Endothelial cell of umbilical vein (primary cell): Measurements from ENCODE around the gene GPRC6A. TPM values are rescaled to one million over a fixed set of nuclear protein-coding genes. Genes with fewer than 3 reads are reported as not detected.

Experiments used
- polyA plus RNA-seq, 4 experiments: library from polyadenylated mRNA; depleted of rRNA in 3 of 4; stranded (reverse) in 3 of 4; unstranded in 1 of 4; fragments of >200 nt; gene quantifications; 2 replicates each; pipeline versions ENCODE4 v1.2.1 to v1.2.3, GENCODE V29; 2011 to 2012; ENCODE audit warnings: missing spikeins in 1 of 4
- total RNA-seq: library from RNA; stranded (reverse); gene quantifications from 2 replicates; pipeline ENCODE4 v1.2.3, GENCODE V29; 2021

Gene GPRC6A
- total and polyA plus RNA-seq, 2 donors (not counting 3 experiments of a cell fraction or from before 2014, with no cell fraction given), result not detected

Other genes with a start within 250 kb of the GPRC6A start
- gene RSPH4A, start 212.6 kb downstream of the GPRC6A start, total RNA-seq, result 0.15 and 0.18 TPM in 2 replicates
- 0.06 TPM in 1 of 2 replicates, not detected in the other for gene RSPH4A, start 212.6 kb downstream of the GPRC6A start, polyA plus RNA-seq
- gene ZUP1, start 160.3 kb downstream of the GPRC6A start, total RNA-seq, result 13.0 and 14.4 TPM in 2 replicates
- gene ZUP1, start 160.3 kb downstream of the GPRC6A start, polyA plus RNA-seq, result 2.3 and 3.8 TPM in 2 replicates
- 7.1 and 8.9 TPM in 2 replicates for gene KPNA5, start 147.9 kb downstream of the GPRC6A start, total RNA-seq
- 1.3 and 1.6 TPM in 2 replicates for gene KPNA5, start 147.9 kb downstream of the GPRC6A start, polyA plus RNA-seq
- gene FAM162B, start 63.4 kb downstream of the GPRC6A start, total RNA-seq, result not detected in 2 replicates
- gene FAM162B, start 63.4 kb downstream of the GPRC6A start, polyA plus RNA-seq, result 0.36 and 0.48 TPM in 2 replicates
- not detected in 2 replicates for gene RFX6, start 48.2 kb upstream of the GPRC6A start, total RNA-seq
- gene RFX6, start 48.2 kb upstream of the GPRC6A start, polyA plus RNA-seq, result not detected in 2 replicates